Stimulated activated CD8-positive, alpha-beta memory T cell treated with anti-CD3 and anti-CD28 coated beads, Interleukin-12 subunit alpha, Interleukin-12 subunit beta, amount 100 ng/mL, for 4 hours (primary cell): ENCODE results near the gene ZNF789.
"Not testable (repeated sequence)": the region's sequence is repeated elsewhere in the genome, so short reads cannot be mapped to it uniquely, and the experiment has no call there.

Experiments
- DNase-seq: peaks from one replicate; pipeline ENCODE4 v3.0.0-alpha.2; 2020; ENCODE audit warnings: low read depth

ZNF789 gene

GRCh38 chr7:99472561-99473314 is at the start of gene ZNF789:
Gene ZNF789 (plus strand): TSS chr7:99472890. CDS start chr7:99476457, 3,567 bp downstream.
- peak; percentile 96 for DNase-seq

GRCh38 chr7:99424932-99425730 is 47.6 kb upstream of the ZNF789 start:
- no peak for DNase-seq

GRCh38 chr7:99428972-99429566 is 43.6 kb upstream of the ZNF789 start:
- no peak for DNase-seq

GRCh38 chr7:99429756-99430155 is 42.9 kb upstream of the ZNF789 start:
- no peak for DNase-seq

- not testable (repeated sequence) for DNase-seq
These were observed 40.7 kb upstream of the ZNF789 start for GRCh38 chr7:99431756-99432540.

GRCh38 chr7:99433158-99433557 is 39.5 kb upstream of the ZNF789 start:
- DNase-seq = no peak

- no peak for DNase-seq
These were observed 34.6 kb upstream of the ZNF789 start for GRCh38 chr7:99437946-99438572.

- DNase-seq = peak; percentile 82
These were observed 33.9 kb upstream of the ZNF789 start, which contains the start of the genes CPSF4 and PTCD1 for GRCh38 chr7:99438573-99439480. Gene CPSF4 (plus strand): TSS chr7:99438943. CDS start chr7:99439083, 140 bp downstream. Gene PTCD1 (minus strand): TSS chr7:99438798. CDS start chr7:99435242, 3,556 bp downstream.

GRCh38 chr7:99440195-99440594 is 32.5 kb upstream of the ZNF789 start:
- no peak for DNase-seq

- no peak for DNase-seq
These were observed 26.6 kb upstream of the ZNF789 start for GRCh38 chr7:99446096-99446495.

GRCh38 chr7:99447943-99448342 is 24.7 kb upstream of the ZNF789 start:
- no peak for DNase-seq

GRCh38 chr7:99448855-99449254 is 23.8 kb upstream of the ZNF789 start:
- DNase-seq = no peak

- DNase-seq = no peak
These were observed 23.4 kb upstream of the ZNF789 start for GRCh38 chr7:99449326-99449725.

- DNase-seq = no peak
These were observed 20.8 kb upstream of the ZNF789 start for GRCh38 chr7:99451936-99452335.

- DNase-seq = no peak
These were observed 20.1 kb upstream of the ZNF789 start for GRCh38 chr7:99452541-99452940.

- no peak for DNase-seq
These were observed 19.6 kb upstream of the ZNF789 start for GRCh38 chr7:99453105-99453504.

- DNase-seq = no peak
These were observed 16.8 kb upstream of the ZNF789 start for GRCh38 chr7:99455874-99456273.

GRCh38 chr7:99456288-99456687 is 16.4 kb upstream of the ZNF789 start:
- DNase-seq = no peak

- DNase-seq = no peak
These were observed 15.5 kb upstream of the ZNF789 start for GRCh38 chr7:99457050-99457649.
